Limb (tissue), 2 donors: ENCODE measurements around the gene TBRG4.
A peak's percentile ranks its signal among the peaks of the same experiment; 100 is the strongest.

ENCODE experiments used
- DNase-seq, 2 donors: peaks; one replicate each; pipeline ENCODE4 v3.0.0-alpha.2; 2016; ENCODE audit errors: extremely low spot score in 2 of 2

Gene TBRG4

DNA sequence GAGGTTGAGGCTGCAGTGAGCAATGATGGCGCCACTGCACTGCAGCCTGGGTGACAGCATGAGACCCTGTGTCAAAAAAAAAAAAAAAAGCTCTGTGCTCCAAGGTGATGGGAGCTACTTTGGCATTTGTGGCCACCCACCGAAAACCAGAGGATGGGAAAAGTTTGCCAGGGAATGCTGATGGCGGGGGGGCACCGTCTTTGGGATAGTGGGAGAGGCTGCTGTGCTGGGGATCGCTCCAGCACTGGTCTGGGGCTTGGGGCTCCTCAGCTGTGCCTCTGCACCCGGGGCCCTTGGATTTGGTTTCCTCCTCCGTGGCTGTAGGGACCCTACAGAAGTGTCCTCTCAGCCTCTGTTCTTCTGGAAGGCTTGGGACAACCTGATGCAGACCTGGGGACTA lies 34.4 kb upstream of the TBRG4 start:
- DNase-seq = no peak

DNA sequence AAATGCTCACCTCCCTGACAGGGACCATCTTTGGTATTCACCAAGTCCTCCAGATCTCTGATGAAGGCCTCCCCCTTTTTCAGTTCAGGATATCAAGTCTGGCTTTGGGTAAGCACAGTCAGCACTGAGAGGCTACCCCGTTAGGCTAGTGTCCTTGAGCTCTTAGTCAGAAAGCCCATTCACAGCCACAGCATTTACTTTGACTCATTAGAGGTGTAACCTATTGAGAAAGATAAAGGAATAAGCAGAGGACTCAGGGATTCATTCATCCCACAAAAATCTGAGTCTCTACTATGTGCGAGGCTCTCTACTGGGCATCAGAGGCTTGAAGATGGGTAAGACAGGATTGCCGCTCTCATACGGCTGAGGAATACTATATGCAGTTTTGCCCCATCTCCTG lies 32.1 kb upstream of the TBRG4 start:
- DNase-seq = no peak

DNA sequence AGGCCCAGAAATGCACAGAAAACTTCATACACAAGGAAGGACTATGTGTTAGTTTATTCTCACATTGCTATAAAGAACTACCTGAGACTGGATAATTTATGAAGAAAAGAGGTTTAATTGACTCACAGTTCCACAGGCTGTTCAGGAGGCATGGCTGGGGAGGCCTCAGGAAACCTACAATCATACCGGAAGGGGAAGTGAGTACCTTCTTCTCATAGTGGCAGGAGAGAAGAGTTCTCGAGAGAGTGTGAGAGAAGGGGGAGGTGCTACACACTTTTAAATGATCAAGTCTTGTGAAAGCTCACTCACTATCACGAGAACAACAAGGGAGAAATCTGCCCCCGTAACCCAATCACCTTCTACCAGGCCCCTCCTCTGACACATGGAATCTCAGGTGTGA lies 29.3 kb upstream of the TBRG4 start:
- DNase-seq = no peak

DNA sequence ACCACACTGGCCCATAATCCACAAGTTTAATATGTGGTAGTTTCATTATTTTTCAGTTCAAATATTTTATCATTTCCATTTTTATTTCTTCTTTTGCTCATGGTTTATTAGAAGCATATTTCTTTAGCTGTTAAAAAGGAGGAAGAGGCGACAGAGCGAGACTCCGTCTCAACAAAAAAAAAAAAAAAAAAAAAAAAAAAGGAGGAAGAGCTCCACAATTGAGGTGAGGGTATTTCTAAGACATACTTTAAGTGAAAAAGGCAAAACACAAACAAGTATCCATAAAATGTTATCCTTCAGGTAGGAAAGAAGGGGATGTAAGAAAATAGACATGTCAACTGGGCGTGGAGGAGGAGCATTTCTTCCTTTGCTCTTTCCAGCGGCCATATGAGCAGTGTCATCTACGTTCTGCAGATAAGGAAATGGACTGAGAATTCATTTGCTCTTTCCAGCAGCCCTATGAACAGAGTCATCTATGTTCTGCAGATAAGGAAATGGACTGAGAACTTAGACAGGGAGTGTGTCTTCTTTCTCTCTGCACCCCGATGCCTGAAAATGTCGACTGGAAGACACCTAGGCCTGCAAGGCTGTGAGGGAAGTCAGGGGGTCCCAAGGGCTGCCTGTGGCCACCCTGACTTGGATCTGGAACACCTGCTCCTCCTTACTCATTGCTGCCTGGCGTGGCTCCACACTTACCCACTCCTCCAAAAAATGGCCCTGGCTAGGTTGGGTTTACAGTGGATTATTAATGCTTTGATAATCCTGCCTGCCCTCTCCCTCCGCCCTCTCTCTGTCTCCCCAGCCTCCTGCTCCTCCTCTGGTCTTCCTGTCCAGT lies 27.2 kb upstream of the TBRG4 start:
- no peak for DNase-seq

DNA sequence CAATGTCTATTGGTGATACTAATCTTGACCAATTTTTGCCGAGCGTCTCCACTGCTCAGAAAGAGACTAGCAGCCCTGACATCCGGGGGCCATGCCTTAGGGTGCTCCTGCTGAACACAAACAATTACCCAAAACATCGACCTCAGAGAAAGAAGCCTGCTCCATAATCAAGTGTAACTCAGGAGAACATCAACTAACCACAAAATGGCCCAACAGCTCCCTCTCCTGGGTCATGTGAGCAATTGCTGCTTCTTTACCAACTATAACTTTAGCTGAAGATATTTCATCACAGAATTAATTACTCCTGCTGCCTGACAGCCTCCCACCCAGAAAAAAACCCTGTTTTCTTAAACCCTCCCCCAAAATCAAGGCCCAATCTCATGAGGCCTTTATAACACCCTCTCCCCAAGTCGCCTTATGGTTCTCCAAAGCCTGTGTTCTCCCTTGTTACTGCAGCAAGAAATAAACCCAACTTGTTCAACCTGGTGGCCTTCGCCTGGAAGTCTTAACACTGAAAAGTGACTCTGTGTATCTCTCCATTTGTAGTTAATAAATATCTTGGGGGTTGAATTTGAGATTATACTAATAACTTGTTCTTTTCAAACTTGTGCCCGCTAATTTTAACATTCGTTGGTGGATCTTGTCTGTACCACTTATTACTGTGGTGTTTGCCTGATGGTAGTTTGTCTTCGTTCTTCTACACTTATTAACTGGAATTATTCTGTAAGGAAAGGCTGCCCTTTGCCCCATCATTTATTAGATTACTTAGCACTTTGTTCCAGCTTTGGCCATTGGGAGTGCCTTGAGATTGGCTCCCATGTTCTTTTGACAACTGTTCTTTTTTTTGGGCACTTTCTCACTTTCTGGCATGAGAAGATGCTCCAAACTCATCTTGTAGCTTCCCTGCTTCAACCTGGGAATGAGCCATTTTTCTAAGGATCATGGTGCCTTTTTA lies 24.9 kb upstream of the TBRG4 start:
- DNase-seq = peak; percentile 65 to 69

DNA sequence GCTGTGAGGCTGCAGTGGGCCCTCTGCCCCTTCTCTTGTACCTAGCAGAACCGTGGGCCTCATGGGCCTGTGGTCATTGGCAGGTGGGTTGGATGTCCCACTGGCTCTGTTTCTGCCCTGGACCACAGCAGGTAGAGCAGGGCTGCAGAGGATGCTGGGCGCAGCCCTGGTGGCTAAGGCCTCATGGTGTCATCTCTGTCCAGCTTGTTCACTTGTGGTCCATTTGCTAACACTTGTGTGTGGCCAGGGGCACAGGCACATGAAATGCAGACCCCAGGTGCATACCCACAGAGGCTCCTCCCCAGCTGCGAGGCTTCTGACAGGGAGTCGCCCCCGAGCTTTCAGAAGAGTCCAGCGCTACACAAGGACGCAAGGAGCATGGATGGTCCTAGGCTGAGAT lies 22.4 kb upstream of the TBRG4 start:
- DNase-seq = no peak

DNA sequence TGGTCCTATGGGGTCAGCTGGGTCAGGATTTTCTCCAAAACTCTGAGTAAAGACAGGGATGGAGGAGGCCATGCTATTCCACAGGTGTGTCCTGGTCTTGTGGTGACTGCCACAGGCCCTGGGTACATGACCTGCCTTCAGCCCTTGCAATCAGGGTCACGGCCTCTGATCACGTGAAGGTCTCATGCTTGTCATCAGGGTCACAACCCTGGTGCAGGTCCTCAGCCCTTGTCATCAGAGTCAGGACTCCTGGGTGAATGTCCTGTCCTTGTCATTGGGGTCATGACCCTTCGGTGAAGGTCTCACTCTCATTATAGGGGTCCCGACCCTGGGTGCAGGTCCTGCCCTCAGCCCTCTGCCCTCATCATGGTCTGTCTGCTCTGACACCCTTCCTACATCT lies 21.9 kb upstream of the TBRG4 start:
- DNase-seq = no peak

DNA sequence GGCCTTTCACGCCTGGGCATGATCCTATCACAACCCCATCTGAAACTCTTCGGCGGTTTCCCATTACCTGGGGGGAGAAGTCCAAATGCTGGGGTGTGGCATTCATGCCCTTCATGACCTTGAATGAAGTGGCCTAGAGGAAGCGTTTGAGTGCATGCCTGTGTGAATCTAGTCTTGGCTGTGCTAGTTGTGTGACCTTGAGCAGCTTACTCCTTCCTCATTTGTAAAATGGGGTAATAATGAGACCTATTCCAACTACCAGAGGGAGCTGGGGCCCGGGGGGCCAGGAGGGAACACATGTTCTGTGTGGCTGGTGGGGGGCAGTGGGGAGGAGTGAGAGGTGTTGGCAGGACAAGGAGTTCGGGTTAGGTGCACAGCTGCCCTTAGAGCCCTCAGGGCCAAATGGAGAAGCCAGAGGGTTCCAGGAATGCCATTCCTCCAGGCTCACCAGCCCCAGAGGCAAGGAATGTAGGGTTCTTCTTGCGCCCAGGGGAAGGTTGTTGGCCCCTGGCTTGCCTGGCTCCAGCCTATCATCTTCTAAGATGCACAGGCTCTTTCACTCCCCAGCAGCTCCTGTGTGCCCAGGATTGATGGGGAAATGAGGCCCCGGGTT lies 21.3 kb upstream of the TBRG4 start:
- no peak for DNase-seq

DNA sequence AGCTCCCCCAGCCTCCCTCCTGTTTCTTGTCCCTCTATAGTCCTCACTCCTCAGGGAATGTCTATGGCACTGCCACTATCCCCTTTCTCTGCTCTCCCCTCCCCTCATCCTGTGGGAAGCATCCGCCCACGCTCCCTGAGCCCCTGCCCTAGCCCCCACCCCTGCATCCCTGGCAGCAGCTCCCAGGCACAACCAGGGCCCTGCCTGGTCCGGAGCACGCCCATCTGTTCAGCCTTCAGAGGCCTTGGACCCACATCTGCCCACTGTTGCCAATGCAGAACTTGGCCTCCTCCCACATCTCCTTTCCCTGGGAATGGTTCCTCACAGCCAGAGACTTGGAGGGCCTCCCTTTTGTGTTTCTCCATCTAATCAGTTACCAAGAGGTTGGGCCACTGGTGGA lies 20.4 kb upstream of the TBRG4 start:
- DNase-seq = no peak

DNA sequence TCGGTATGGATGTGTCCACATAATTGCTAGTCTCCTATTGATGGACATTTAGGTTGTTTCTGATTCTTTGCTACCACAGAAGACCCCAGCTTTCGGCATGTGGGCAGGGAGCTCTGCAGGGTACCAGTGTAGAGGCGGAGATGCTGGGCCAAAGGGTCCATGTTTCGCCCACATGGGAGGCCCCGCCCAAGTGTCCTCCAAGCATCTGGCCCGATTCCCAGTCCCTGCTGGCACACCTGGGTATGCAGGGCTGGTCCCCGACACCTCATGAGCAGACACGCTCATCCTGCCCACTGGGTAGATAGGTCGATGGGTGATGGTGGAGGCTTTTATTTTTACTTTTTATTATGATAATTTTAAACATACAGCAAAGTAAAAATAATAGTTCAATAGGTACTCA lies 19.4 kb upstream of the TBRG4 start:
- DNase-seq = no peak

DNA sequence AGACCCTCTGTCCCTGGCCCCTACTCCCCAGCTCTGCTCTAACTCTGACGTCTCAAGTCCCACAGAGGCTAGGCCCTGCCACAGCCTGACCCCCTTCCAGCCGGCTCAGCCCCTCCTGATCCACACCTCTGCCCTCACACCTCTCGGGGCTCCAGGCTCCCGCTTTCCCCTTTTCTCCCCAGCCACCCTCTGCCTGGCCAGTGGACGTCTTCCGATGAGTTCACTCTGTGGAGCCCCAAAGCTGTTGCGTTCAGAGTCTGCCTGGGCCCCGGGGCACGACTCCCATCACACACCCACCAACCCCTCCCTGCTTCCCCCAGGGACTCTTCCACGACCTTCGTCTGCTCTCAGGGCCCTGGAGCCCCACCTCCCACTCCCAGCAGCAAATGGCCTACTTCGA lies 18.4 kb upstream of the TBRG4 start:
- no peak for DNase-seq

DNA sequence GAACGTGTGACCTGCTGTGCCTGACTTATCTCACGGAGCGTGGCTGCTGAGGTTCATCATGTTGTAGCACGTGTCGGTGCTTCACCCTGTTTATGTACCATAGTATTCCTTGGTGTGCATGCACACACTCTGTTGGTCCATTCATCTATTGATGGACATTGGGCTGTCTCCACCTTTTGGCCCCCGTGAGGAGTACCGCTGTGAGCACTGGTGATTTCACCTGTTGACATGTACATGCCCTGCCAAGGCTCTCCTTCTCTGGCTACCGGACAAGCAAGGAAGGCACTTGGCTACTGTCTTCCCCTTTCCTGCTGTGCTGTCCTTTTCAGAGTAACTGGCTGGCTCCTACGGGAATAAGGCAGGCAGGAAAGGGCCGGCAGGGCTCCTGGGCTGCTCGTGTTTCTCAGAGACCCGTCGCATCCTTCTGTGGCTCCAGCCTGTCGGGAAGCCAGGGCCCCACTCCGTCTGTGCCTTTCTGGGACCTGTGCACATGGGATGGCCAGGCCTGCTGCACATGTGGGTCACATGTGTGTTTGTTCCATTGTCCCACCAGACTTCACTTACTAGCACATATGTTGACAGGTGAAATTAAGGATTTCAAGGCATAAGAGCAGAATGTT lies 17.8 kb upstream of the TBRG4 start:
- DNase-seq = no peak

DNA sequence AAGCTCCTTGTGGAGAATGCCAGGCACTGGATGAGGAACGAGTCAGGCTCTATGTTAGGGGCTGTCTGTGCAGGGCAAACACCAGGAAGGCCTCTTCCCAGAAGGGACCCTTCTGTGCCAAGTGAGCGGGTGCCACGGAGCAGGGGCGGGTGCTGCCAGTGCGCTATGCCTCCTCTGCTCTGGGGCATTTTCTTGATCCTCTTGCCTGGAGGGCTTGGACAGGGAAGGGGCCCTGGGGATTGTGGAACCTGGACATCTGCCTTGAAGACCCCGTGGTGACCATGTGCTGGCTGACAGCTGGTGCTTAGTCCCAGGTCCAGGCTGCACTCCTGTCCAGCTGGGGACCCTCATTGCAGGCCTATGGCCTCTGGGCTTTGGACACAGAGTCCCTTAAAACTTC lies 15.4 kb upstream of the TBRG4 start:
- DNase-seq = no peak

DNA sequence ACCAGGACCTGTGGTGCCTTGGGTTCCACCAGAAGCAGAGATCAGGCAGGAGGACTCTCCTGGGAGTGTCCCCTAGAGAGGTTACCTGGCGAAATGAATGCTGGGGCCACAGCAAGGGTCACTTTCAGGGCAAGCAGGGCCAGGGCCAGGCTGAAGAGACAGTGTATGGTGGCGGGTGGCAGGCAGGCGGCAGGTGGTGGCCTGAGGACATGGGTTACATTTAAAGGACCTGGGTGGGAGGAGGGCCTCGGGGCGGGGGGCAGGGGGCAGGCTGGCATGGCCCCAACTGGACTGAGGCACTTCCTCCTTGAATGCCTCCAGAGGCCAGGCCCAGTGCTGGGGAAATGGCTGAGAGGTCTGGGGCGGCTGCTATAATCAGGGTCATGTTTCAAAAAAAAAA lies 14.7 kb upstream of the TBRG4 start:
- DNase-seq = no peak

DNA sequence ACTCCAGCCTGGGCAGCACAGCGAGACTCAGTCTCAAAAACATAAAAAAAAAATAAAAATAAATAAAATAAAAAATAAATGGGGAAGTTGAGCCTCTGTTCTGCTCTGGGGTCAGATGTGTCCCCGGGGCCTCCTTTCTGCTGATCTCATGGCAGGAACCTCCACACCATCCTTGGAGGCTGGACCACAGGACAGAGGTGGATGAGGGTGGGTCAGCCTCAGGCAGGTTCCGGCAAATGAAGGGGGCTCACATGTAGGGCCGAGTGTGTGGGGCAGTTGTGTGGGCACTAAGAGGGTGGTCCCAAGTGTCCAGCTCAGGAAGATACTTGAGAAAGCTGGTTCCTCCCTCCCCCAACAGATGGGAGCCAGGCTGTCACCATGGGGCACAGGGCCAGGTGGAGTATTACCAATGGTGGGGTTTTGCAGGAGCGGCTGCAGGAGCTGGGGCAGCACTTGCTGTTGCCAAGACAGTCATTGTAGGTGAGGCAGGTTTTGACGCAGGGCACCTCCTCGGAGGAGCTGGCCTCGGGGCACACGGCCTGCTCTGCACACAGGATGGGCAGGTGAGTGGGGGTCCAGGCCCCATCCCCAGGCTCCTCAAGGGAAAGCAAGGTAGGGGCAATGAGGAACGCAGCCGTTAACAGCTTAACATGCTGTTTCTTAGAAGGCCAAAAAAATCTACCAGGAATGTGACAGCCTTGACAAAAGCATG lies 13.9 kb upstream of the TBRG4 start:
- DNase-seq = no peak

DNA sequence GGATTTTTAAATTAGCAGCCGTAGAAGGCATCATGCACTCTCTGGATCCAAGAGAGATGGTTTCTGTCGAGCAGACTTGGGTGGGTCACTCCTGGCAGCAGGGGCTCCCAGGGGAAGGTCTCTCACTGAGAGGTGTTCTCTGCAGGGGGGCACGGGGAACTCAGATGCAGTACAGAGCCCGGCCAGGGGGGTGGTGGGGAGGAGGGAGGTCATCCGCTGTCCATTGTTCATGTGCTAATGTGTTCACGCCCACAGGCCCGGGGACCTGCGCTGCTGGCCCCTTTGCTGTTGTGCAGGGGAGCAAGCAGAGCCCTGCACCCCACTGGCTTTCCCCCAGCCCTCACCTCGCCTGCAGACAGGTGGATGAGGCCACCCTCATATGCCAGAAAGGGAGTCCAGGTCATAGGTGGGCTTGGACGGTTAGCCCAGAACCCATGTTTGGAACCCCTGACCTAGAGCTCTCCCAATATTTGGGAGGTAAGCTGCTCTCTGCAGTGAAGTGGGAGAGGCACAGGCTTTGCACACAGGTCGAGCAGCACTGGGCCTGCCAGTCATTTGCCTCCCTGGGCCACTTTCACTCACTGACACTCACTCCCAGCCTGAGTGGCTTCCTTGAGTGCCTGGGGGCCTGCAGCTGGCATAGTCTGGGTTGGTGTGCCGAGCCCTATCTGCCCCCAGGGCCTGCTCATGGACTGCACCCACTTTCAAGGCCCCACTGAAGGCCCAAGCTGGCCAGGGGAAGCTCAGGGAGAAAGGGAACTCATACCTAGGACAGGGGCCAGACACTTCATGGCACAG lies 12.6 kb upstream of the TBRG4 start:
- DNase-seq = no peak

DNA sequence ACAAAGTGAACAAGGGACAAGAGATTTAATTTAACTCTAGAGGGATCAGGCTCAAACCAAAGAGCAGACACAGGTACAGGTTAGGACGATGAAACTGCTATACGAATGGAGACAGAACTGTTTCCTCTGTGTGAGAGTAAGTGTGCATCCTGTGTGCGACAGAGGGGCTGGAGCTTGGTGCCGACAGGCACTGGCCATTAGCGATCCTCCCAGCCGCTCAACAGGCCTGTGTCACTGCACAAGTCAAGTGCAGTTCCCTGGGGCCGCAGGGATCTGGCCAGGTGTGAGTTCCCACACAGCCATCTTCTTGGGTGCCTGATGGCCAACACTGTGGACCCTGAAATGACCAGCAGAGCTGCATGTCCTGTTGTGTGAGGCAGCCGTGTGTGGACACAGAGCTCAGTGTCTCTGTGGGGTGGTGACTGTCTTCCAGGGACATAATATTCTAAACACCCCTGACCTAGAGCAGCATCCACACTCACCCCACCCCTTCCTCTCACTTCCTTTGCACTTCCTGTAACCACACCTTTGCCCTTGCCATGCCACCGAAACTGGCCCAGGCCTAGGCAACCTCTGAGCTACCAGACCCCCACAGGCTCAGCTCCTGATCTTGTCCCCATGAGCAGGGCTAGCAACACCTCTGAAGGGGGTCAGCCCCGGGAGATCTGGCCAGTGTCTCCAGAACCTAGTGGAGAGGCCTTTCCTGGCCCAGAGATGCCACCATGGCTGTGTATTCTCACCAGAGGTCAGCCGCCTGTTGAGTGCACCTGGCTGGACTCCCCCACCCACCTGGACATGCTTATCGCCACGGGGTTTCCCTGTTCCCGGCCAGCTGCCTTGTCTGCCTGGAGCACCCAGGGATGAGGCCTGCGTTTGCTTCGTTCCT lies 11.7 kb upstream of the TBRG4 start:
- no peak for DNase-seq

DNA sequence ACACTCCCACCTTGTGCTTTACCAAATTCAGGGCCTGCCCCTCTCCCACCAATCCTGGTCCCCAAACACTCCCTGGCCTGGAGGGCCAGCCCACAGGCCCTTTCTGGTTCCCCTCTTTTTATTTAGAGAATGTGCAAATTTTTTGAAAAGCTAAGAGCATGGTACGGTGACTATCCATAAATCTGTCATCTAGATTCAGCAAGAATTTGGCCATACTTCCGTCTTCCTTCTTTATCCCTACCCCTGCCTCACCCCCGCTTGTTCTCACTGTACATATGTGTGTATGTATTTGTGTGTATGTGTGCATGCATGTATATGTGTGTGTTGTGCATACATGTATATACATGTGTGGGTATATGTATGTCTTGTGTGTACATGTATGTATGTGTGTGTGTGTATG lies 8.1 kb upstream of the TBRG4 start:
- no peak for DNase-seq

DNA sequence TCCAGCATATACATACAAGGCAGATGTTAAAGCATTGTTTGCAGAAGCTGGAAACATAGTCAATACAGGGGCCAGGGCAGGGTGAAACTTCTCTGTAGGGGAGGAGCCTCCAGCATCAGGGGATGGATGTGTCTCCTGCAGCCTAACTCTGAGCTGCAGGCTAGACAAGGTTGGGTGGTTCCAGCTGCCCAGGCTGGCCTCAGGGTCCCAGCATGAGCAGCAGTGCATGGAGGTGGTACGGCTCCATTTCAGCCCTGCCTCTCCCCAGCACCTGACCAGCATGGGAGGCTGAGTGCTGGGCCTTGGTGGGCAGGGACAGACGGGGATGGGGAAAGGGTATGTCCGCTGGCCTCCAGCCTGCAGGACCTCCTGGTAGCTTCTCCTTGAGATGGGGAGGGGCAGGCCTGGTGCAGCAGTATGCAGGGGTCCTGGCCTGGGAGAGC lies 7.4 kb upstream of the TBRG4 start:
- no peak for DNase-seq
